Mesendoderm (in vitro differentiated cells): ENCODE results near the gene KIAA0232.

Source experiments
- DNase-seq: peaks from one replicate; pipeline ENCODE4 v3.0.0; 2013
- H2AK5ac ChIP-seq: 2 replicates; pipeline ENCODE4 v1.6.1; 2013; ENCODE audit warnings: low read length, inconsistent platforms
- H2BK120ac ChIP-seq: 2 replicates; pipeline ENCODE4 v1.6.1; 2013; ENCODE audit warnings: low read depth, mild to moderate bottlenecking, low read length, moderate library complexity, mixed read lengths
- H2BK15ac ChIP-seq: replicated peaks from 2 replicates; pipeline ENCODE4 v1.6.1; 2013; ENCODE audit warnings: low read depth, mild to moderate bottlenecking, moderate library complexity
- H2BK5ac ChIP-seq: 2 replicates; pipeline ENCODE4 v1.6.1; 2013; ENCODE audit warnings: low read length, inconsistent platforms
- H3K18ac ChIP-seq: 2 replicates; pipeline ENCODE4 v1.6.1; 2013; ENCODE audit warnings: mild to moderate bottlenecking, low read length, mixed read lengths
- H3K23ac ChIP-seq: one replicate; pipeline ENCODE4 v1.6.1; 2013; ENCODE audit warnings: low read length
- H3K27ac ChIP-seq: 2 replicates; pipeline ENCODE4 v1.5.1; 2013; ENCODE audit warnings: low read depth, mild to moderate bottlenecking, inconsistent platforms, low read length, moderate library complexity
- H3K27me3 ChIP-seq: 2 replicates; pipeline ENCODE4 v1.6.1; 2013; ENCODE audit warnings: low read length, control low read depth, mild to moderate bottlenecking, inconsistent platforms; ENCODE audit not compliant: insufficient read depth, poor library complexity
- H3K36me3 ChIP-seq: 2 replicates; pipeline ENCODE4 v1.6.1; 2013; ENCODE audit warnings: low read length, inconsistent platforms; ENCODE audit not compliant: control insufficient read depth, insufficient read depth
- H3K4ac ChIP-seq: one replicate; pipeline ENCODE4 v1.6.1; 2013; ENCODE audit warnings: low read depth, mild to moderate bottlenecking, low read length, moderate library complexity
- H3K4me1 ChIP-seq: 2 replicates; pipeline ENCODE4 v1.6.1; 2013; ENCODE audit warnings: low read depth, low read length, inconsistent platforms; ENCODE audit not compliant: control insufficient read depth
- H3K4me2 ChIP-seq: 2 replicates; pipeline ENCODE4 v1.6.1; 2013; ENCODE audit warnings: low read length
- H3K4me3 ChIP-seq: 2 replicates; pipeline ENCODE4 v1.5.1; 2013; ENCODE audit warnings: mild to moderate bottlenecking, low read length
- H3K56ac ChIP-seq: one replicate; pipeline ENCODE4 v1.6.1; 2013; ENCODE audit warnings: low read length
- H3K79me1 ChIP-seq: 2 replicates; pipeline ENCODE4 v1.6.1; 2013; ENCODE audit warnings: low read length, inconsistent platforms
- H3K79me2 ChIP-seq: 2 replicates; pipeline ENCODE4 v1.6.1; 2013; ENCODE audit warnings: mild to moderate bottlenecking, low read length; ENCODE audit not compliant: control insufficient read depth, insufficient read depth
- H3K9ac ChIP-seq: 2 replicates; pipeline ENCODE4 v1.6.1; 2013; ENCODE audit warnings: low read length, inconsistent platforms
- H4K5ac ChIP-seq: one replicate; pipeline ENCODE4 v1.6.1; 2013; ENCODE audit warnings: low read length
- H4K8ac ChIP-seq: one replicate; pipeline ENCODE4 v1.6.1; 2013; ENCODE audit warnings: low read depth, mild to moderate bottlenecking, control low read depth, low read length, moderate library complexity
- WGBS: extraction: QIAGEN DNeasy Blood & Tissue Kit; methylation state at CpG from one replicate; pipeline ENCODE4 v1.1.7; 2013; ENCODE audit warnings: low lambda C conversion rate, missing lambda C conversion rate; ENCODE audit not compliant: insufficient coverage; ENCODE audit errors: extremely low coverage; 5-methylcytosine and 5-hydroxymethylcytosine counted together

Gene KIAA0232

DNA sequence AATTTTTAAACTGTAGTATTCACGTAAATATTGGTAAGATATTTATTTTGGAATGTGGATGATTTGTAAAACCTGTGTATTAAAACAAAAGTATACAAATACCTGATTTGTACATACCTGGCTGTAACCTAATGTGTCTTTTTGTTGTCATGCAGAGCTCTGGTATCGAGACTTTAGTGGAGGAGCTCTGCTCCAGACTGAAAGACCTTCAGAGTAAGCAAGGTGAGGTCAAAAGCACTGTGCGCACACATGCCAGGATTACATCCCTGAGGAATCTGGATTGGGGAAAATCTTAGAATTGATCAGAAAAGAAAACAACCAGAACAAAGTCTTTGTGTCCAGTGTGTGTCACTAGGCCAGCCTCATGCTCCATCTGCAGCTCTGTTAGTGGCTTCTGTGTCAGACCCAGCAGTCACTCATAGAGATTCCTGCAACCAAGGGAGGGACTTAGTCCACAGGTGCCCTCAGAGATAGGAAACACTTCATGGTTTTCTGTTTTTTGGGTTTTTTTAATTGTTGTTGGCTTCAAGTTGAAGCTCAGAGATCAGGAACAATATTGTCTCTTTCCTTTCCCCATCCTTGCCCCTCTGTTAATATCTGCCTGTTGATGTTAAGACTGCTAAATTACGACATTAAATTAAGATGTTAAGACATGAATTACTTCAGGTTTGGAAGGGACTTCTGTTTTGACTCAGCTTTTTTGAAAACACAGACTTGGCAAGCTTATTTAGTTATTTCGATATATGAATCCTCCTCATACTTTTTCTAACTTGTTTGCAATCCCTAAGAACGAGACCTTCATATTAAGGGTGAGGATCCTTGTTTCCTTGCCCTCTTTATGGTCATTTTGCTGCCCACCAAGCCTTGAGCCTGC lies 74.7 kb downstream of the KIAA0232 start:
- peaks cover 6% of the 10 kb centered on the region for H3K79me1 ChIP-seq
- H3K4me3 ChIP-seq: no peak overlapping the region
- no peak overlapping the region for H3K56ac ChIP-seq
- H3K27ac ChIP-seq: no peak overlapping the region
- H3K79me2 ChIP-seq: no peaks in the 10 kb centered on the region
- H3K27me3 ChIP-seq: no peaks in the 10 kb centered on the region
- DNase-seq: no peak
- H3K4me2 ChIP-seq: no peak overlapping the region
- H3K9ac ChIP-seq: no peak overlapping the region
- H2BK120ac ChIP-seq: no peak overlapping the region
- 100% methylated on average over 1 of the region's 6 CpGs for WGBS
- no peak overlapping the region for H2BK15ac ChIP-seq
- no peak overlapping the region for H2AK5ac ChIP-seq
- no peak overlapping the region for H4K5ac ChIP-seq
- no peaks in the 10 kb centered on the region for H3K36me3 ChIP-seq
- H3K18ac ChIP-seq: no peak overlapping the region
- H3K4me1 ChIP-seq: no peaks in the 10 kb centered on the region
- no peak overlapping the region for H2BK5ac ChIP-seq
- no peak overlapping the region for H3K23ac ChIP-seq
- no peak overlapping the region for H3K4ac ChIP-seq
- no peak overlapping the region for H4K8ac ChIP-seq

DNA sequence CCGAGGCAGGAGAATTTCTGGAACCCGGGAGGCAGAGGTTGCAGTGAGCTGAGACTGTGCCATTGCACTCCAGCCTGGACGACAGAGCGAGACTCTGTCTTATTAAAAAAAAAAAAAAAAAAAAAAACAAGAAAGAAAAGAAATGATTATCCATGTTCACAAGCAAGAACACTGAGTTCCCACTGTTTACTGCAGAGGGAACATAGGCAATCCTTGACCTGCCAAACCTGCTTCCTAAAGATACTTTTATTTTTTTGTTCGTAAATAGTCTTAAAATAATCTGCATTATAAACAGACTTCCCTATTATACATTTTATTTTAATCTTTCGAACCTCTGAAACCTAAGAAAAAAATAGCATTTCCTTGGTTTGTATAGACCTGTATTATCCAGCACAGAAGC lies 76.5 kb downstream of the KIAA0232 start:
- Histone ChIP-seq H3K79me2 (no peaks in the 10 kb centered on the region), H3K36me3 (peaks cover 4% of the 10 kb centered on the region), H3K4me3 (no peak overlapping the region), H3K23ac (no peak overlapping the region), H2BK15ac (no peak overlapping the region), H3K9ac (no peak overlapping the region), H3K4ac (no peak overlapping the region), H2BK120ac (no peak overlapping the region), H3K79me1 (peaks cover 4% of the 10 kb centered on the region), H4K5ac (no peak overlapping the region), H3K4me2 (no peak overlapping the region), H3K27ac (no peak overlapping the region), H2BK5ac (no peak overlapping the region), H3K18ac (no peak overlapping the region), H3K4me1 (no peaks in the 10 kb centered on the region), H4K8ac (no peak overlapping the region), H3K27me3 (no peaks in the 10 kb centered on the region), H3K56ac (no peak overlapping the region), H2AK5ac (no peak overlapping the region)
- no peak for DNase-seq
- WGBS: 79% methylated on average over 2 of the region's 6 CpGs

DNA sequence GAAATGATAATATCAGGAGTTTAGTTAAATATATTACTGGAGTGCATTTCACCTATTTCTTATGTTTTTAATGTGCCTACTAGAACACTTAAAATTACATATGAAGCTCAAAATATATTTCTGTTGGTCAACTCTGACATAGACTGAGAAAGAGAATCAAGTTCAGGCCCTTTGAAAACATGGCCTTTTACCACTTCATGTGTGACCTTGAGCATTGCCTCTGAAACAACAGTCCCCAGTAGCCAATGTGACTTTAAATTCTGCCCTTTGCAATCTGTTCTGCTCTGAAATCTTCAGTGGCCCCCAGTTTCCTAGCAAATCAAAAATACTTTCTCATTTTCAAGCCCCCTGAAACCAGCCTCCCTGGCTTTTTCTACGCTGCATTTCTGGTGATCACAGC lies 77.0 kb downstream of the KIAA0232 start:
- Histone ChIP-seq H3K27me3 (no peaks in the 10 kb centered on the region), H2AK5ac (no peak overlapping the region), H3K79me2 (no peaks in the 10 kb centered on the region), H3K18ac (no peak overlapping the region), H3K4ac (no peak overlapping the region), H2BK120ac (no peak overlapping the region), H4K5ac (no peak overlapping the region), H4K8ac (no peak overlapping the region), H3K79me1 (peaks cover 4% of the 10 kb centered on the region), H3K56ac (no peak overlapping the region), H3K9ac (no peak overlapping the region), H3K27ac (no peak overlapping the region), H3K4me3 (no peak overlapping the region), H3K4me1 (no peaks in the 10 kb centered on the region), H3K36me3 (peaks cover 4% of the 10 kb centered on the region), H2BK5ac (no peak overlapping the region), H3K23ac (no peak overlapping the region), H3K4me2 (no peak overlapping the region), H2BK15ac (no peak overlapping the region)
- no CpG with 5 or more reads among the region's 1 CpG for WGBS
- no peak for DNase-seq

DNA sequence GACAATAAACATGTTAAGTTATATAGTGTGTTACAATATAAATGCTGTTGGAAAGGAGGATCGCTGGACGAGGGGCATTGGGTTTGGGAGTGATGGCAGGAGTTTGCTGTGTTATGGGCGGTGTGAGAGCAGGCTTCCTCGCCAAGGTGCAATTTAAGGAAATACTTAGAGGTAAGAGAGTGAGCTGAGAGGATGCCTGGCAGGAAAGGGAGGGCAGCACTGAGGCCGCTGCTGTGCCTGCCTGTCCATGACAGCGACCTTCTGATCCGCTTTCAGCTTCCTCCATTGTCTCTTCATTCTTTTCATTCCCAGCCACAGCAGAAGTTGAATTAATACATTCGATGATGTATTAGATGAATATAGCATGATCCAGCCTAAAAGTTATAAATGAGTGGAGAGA lies 85.9 kb downstream of the KIAA0232 start:
- H3K4me3 ChIP-seq: no peak overlapping the region
- H3K27me3 ChIP-seq: no peaks in the 10 kb centered on the region
- WGBS: no CpG with 5 or more reads among the region's 8 CpGs
- no peak overlapping the region for H3K4me2 ChIP-seq
- no peak for DNase-seq
- no peak overlapping the region for H3K23ac ChIP-seq
- no peak overlapping the region for H2BK5ac ChIP-seq
- no peak overlapping the region for H3K56ac ChIP-seq
- no peak overlapping the region for H2AK5ac ChIP-seq
- H3K9ac ChIP-seq: no peak overlapping the region
- no peak overlapping the region for H2BK120ac ChIP-seq
- no peak overlapping the region for H3K18ac ChIP-seq
- H3K4ac ChIP-seq: no peak overlapping the region
- no peaks in the 10 kb centered on the region for H3K79me2 ChIP-seq
- H4K8ac ChIP-seq: no peak overlapping the region
- H4K5ac ChIP-seq: no peak overlapping the region
- no peaks in the 10 kb centered on the region for H3K4me1 ChIP-seq
- H2BK15ac ChIP-seq: no peak overlapping the region
- no peak overlapping the region for H3K27ac ChIP-seq
- H3K79me1 ChIP-seq: peaks cover 3% of the 10 kb centered on the region
- H3K36me3 ChIP-seq: peaks cover 2% of the 10 kb centered on the region

DNA sequence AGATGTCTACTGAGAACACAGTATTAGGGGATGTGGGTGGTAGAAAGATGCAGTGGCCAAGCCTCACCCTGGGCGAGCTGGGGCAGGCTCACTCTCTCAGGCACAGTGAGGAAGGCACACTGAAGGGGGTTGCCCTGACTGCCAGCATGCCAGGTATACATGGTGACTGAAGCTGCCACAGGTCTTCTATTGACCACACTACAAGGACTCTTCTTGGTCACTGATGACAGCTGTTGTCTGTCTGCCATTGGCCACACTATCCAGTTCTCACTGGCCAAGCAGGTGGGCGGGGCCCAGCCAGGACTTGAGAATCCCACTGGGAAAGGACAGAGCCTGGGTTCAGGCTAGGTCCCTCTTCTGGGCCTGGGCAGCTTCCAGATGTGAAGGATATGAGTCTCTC lies 87.4 kb downstream of the KIAA0232 start:
- no peak overlapping the region for H2BK5ac ChIP-seq
- H3K27ac ChIP-seq: no peak overlapping the region
- H3K9ac ChIP-seq: no peak overlapping the region
- H3K36me3 ChIP-seq: peaks cover 3% of the 10 kb centered on the region
- no peak overlapping the region for H3K4me2 ChIP-seq
- no CpG with 5 or more reads among the region's 2 CpGs for WGBS
- no peak overlapping the region for H3K56ac ChIP-seq
- H3K23ac ChIP-seq: no peak overlapping the region
- H3K79me1 ChIP-seq: peaks cover 5% of the 10 kb centered on the region
- H3K18ac ChIP-seq: no peak overlapping the region
- H4K8ac ChIP-seq: no peak overlapping the region
- no peak overlapping the region for H2AK5ac ChIP-seq
- H3K79me2 ChIP-seq: no peaks in the 10 kb centered on the region
- no peak for DNase-seq
- no peak overlapping the region for H2BK15ac ChIP-seq
- no peaks in the 10 kb centered on the region for H3K4me1 ChIP-seq
- H3K4me3 ChIP-seq: no peak overlapping the region
- no peaks in the 10 kb centered on the region for H3K27me3 ChIP-seq
- no peak overlapping the region for H2BK120ac ChIP-seq
- no peak overlapping the region for H4K5ac ChIP-seq
- H3K4ac ChIP-seq: no peak overlapping the region

DNA sequence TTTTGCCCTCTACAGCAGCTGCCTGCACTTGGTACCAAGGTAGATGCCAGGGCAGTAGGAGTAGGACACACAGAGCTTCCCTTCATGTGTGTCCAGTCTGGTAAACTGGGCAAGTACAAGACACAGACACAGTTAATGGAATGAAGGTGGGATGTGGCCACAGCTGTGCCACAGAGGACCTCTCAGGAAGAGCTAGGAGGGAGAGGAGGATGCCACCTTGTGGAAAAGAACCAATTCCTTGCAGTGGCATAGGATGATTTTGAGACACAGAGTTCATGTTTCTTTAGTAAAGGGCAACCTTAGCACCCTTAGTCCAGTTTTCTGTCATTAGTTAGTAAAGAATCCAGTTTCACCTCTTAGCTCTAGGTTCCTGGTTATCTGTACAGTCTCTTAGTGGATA lies 90.8 kb downstream of the KIAA0232 start:
- Histone ChIP-seq H3K79me2 (no peaks in the 10 kb centered on the region), H3K27ac (no peak overlapping the region)
- DNase-seq: no peak

More for the DNA sequence above, 90.8 kb downstream of the KIAA0232 start:
- Histone ChIP-seq H4K5ac (no peak overlapping the region), H3K4ac (no peak overlapping the region), H3K18ac (no peak overlapping the region), H3K4me3 (no peak overlapping the region), H2AK5ac (no peak overlapping the region), H3K4me2 (no peak overlapping the region), H3K79me1 (peaks cover 3% of the 10 kb centered on the region), H3K4me1 (no peaks in the 10 kb centered on the region), H4K8ac (no peak overlapping the region), H2BK5ac (no peak overlapping the region), H3K9ac (no peak overlapping the region), H3K23ac (no peak overlapping the region), H2BK120ac (no peak overlapping the region), H3K56ac (no peak overlapping the region), H3K27me3 (no peaks in the 10 kb centered on the region), H3K36me3 (peaks cover 5% of the 10 kb centered on the region), H2BK15ac (no peak overlapping the region)
